HG03066 (cell line): Measurements from ENCODE around the gene BTBD9.

ENCODE experiments used
- ATAC-seq: cut with Tn5 transposase; IDR thresholded peaks from one replicate; pipeline ENCODE4 v1.9.1; 2021; ENCODE audit warnings: low read depth; ENCODE audit not compliant: unreplicated experiment

Gene BTBD9

GRCh38 chr6:38492031-38492430 lies 147.7 kb downstream of the BTBD9 start:
- ATAC-seq, result no peak

- ATAC-seq, result no peak
Measured at GRCh38 chr6:38489951-38490350, 149.8 kb downstream of the BTBD9 start.

- no peak for ATAC-seq
Measured at GRCh38 chr6:38487423-38487822, 152.3 kb downstream of the BTBD9 start.

DNA sequence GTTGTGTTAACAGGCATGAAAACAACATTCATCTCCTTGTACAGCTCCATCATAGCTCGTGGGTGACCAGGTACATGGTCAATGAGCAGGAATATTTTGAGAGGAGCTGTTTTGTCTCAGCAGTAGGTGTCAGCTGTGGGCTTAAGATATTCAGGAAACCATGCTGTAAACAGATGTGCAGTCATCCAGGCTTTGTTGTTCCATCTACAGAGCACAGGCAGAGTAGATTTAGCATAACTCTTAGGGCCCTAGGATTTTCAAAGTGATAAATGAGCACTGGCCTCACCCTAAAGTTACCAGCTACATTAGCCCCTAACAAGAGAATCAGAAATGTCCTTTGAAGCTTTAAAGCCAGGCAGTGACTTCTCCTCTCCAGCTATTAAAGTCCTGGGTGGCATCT lies 154.2 kb downstream of the BTBD9 start:
- no peak for ATAC-seq

GRCh38 chr6:38484656-38485055 lies 155.1 kb downstream of the BTBD9 start:
- no peak for ATAC-seq

DNA sequence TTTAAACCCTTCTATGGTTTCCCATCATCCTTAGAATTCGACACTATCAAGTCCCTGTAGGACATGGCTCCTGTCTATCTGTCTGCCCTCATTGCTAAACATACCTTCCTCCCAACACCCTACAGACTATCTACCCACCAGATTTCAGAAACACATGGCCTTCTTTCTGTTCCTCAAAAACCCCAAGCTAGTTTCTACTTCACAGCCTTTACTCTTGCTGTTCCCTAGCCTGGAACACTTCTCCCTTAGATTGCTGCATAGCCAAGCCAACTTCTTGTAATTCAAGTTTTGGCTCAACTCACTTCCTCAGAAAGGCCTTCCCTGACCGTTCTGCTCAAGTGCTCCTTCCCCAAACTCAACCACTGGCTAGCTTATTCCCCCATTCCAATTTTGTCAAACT lies 156.2 kb downstream of the BTBD9 start:
- ATAC-seq, result peak; percentile 92

DNA sequence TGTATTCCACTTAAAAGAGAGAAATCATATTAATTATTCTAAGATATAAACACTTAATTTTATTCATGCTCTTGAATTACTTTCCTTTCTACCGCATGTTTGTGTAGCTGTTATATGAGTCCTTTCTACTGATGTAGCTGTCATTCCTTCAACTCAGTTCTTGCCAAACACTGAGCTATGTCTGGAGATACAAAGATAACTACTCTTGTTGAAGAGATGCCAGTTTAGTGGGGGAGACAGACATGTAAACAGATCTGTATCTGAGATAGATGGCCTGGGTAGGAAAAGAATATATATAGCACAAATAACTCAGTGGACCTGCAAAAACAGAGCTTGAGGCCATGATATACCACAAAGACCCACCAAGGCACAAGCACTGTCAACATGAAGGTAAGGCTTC lies 157.3 kb downstream of the BTBD9 start:
- ATAC-seq, result no peak

DNA sequence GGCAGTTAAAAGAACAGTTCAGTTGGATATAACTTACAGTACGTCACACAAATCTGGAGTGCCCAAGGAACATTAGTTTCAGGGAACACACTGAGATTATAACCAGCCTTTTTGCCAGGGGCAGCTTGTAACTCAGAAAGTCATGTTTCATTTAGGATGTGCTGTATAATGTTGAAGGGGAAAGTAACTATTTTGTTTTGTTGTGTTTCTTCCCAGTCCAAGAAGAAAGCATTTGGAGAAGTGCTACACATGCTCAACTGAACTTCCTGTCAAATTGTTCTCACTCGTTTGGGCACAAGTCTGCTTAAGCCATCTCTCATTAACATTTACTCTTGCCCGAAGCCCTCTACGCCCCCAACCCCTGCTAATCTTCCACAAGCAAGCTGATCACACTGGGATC lies 157.9 kb downstream of the BTBD9 start:
- ATAC-seq, result no peak

DNA sequence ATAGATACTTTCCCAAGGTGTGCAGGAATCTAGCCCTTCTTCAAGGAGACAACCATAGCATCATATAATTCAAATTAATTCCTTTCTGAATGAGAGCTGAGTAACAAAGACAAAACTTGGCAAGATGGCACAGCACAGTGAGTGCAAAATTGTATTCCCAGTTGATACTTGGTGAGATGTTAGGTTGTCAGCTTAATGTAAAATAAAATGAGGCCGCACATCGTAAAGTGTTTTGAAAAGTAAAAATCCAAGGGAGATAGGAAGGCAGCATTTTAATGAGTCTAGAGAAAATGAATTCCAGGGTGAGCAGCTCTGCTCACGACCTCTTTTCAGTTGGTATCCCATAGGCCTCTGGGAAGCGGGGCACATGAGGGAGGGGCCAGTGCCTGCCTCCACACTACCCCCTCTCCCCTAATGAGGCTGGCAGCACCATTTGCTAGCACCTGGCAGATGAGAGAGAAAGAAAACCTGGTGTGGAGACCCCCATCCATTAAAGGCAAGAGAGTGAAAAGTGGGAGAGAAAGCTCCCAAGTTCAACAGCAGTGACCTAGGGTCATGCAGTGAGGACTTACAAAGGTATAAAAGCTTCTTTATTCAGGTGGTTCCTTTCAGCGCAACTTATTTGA lies 158.4 kb downstream of the BTBD9 start:
- ATAC-seq, result no peak

- ATAC-seq, result no peak
Measured at GRCh38 chr6:38480036-38480435, 159.7 kb downstream of the BTBD9 start.

- no peak for ATAC-seq
Measured at GRCh38 chr6:38479331-38479730, 160.4 kb downstream of the BTBD9 start.

DNA sequence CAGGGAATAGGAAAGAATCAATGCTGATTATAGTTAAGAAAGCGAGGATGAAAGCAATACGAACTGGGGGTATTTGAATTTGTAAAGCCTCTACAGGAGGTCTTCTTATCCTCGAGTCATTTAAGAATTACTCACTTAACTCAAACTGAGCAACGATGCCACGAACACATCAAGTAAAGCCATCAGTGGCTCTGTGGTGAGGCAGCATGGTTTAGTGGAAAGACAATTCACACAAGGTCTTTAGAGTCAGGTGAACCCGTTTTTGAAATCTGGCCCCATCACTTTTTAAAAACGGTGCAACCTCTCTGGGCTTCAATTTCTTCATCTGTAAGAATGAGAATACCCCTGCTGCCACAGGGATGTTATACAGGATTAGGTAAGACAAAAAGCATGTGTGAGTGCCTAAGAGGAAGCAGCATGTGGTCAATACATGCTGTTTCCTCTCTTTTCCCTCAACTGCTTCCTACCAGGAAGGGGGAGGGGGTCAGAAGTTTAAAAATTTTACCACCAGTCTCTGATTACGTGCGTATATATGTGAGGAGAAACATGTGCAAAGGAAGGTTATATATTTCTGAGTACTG lies 162.0 kb downstream of the BTBD9 start:
- no peak for ATAC-seq

GRCh38 chr6:38476888-38477287 lies 162.8 kb downstream of the BTBD9 start:
- no peak for ATAC-seq

GRCh38 chr6:38476141-38476540 lies 163.6 kb downstream of the BTBD9 start:
- no peak for ATAC-seq

GRCh38 chr6:38470548-38470947 lies 169.2 kb downstream of the BTBD9 start:
- no peak for ATAC-seq

GRCh38 chr6:38467566-38467965 lies 172.2 kb downstream of the BTBD9 start:
- ATAC-seq, result no peak

DNA sequence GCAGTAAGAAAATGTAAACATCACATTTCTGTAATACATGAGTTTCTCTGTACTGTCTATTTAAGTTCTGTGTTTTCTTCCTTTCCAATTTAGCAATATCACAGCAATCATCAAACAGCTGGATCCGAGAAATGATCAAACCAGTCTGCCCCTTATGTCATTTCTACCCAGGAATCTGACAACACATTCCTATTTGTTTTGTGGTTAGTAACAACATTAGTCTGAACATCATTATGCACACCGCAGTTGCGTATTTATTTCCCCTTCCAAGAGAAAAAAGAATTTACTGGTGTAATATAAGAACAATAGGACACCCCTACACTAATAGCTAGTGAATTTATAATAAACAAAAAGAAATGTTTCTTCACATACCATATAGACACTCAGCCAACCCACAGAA lies 179.5 kb downstream of the BTBD9 start:
- ATAC-seq, result no peak

- no peak for ATAC-seq
Measured at GRCh38 chr6:38459291-38459690, 180.4 kb downstream of the BTBD9 start.

DNA sequence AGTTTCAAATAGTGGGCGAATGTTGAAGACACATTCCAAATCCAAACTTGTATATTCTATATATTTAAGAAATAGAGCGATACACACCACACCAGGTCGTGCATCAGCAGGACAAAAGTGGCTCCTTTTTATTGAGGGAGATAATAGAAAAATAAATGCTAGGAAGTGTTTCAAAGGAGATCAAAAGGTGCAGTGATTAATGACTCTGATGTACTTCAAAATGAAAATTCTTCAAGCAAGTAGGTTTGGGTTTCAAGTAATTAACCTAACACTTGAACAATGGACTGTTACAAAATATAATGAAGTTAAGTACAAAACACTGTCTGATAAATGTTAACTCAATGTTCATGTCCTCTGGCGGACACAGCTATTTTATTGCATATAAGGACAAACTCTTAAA lies 185.9 kb downstream of the BTBD9 start:
- ATAC-seq, result no peak

GRCh38 chr6:38452816-38453660 lies 186.7 kb downstream of the BTBD9 start:
- no peak for ATAC-seq

DNA sequence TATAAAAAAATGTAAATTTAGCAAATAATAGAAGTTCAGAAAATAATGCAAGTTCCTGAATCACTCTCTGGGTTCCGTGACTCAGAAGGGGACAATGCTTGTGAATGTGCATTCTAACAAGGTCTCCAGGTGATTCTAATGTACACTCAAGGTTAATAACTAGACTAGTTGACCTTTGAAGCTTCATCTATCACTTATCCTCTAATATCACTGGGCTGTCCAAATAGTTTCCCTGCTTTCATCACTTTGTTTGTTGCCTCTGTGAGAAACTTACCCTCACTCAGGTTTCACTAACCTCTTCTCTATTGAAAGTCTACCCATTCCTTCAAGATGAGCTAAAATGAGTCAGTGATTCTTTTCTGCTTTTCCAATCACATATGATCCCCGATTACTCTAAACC lies 189.0 kb downstream of the BTBD9 start:
- no peak for ATAC-seq

- ATAC-seq, result no peak
Measured at GRCh38 chr6:38445925-38446324, 193.8 kb downstream of the BTBD9 start.
